Keratinocyte (primary cell): Measurements from ENCODE around the gene DCHS2.

ENCODE experiments used
- EZH2 ChIP-seq: IDR thresholded peaks from one replicate; pipeline ENCODE4 v1.6.1; 2012; ENCODE audit warnings: inconsistent platforms, mild to moderate bottlenecking, low read length, moderate library complexity
- TF ChIP-seq, protein P1 (sequence below), 3 experiments: IDR thresholded peaks in 1 of 3; conservative IDR thresholded peaks in 1 of 3; optimal IDR thresholded peaks in 1 of 3; 2 replicates in 2 of 3; 3 replicates in 1 of 3; pipeline versions ENCODE3 to v1.5.1; 2011; ENCODE audit warnings: low read length in 3 of 3, mild to moderate bottlenecking in 3 of 3, moderate library complexity in 2 of 3, control low read depth in 1 of 3, inconsistent platforms in 1 of 3; ENCODE audit not compliant: insufficient read depth in 2 of 3; ENCODE audit errors: extremely low read depth in 1 of 3

- TF ChIP-seq, protein P1, sequence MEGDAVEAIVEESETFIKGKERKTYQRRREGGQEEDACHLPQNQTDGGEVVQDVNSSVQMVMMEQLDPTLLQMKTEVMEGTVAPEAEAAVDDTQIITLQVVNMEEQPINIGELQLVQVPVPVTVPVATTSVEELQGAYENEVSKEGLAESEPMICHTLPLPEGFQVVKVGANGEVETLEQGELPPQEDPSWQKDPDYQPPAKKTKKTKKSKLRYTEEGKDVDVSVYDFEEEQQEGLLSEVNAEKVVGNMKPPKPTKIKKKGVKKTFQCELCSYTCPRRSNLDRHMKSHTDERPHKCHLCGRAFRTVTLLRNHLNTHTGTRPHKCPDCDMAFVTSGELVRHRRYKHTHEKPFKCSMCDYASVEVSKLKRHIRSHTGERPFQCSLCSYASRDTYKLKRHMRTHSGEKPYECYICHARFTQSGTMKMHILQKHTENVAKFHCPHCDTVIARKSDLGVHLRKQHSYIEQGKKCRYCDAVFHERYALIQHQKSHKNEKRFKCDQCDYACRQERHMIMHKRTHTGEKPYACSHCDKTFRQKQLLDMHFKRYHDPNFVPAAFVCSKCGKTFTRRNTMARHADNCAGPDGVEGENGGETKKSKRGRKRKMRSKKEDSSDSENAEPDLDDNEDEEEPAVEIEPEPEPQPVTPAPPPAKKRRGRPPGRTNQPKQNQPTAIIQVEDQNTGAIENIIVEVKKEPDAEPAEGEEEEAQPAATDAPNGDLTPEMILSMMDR (optimal IDR thresholded peaks at IDR 0.05 in 1 of 3, IDR thresholded peaks at IDR 0.05 in 1 of 3, conservative IDR thresholded peaks at IDR 0.05 in 1 of 3; ENCODE audit: extremely low read depth in 1 of 3, insufficient read depth in 2 of 3, low read length in 3 of 3) = no peak
- no peak for TF ChIP-seq EZH2
These were observed 171.1 kb downstream of the DCHS2 start for GRCh38 chr4:154320521-154320920.
